ENCODE measurements around the gene TBX5.

TBX5 gene

DNA sequence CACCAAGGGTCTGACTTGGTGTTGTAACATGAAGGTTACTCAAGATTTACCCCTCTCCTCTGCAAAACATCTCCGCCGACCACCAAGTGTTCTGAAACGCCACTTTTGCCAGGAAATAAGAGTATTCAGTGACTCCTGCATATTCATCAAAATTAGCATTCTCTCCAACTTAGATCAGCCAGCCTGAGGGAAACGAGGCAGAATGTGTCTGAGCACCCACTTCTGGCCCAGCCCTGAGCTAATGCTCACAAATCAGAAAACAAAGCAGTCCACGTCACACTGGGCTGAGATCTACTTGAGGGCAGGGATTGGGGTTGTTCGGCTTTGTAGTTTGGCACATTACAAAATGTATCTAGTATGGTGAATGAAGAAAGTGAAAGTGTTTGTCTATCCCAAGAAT is 64.3 kb downstream of the TBX5 start:
- Histone ChIP-seq H2AFZ (ENCODE audit: low read length, unreplicated experiment) (no peak overlapping the region), H3K4me3 (ENCODE audit: low read depth, low read length) (no peak overlapping the region), H3K79me2 (ENCODE audit: control insufficient read depth, insufficient read depth, low read length, unreplicated experiment) (no peaks in the 10 kb centered on the region), H3K27me3 (ENCODE audit: insufficient read depth, low read length) (no peaks in the 10 kb centered on the region), H3K27ac (ENCODE audit: low read depth, low read length) (no peak overlapping the region), H3K36me3 (ENCODE audit: insufficient read depth, low read length) (no peaks in the 10 kb centered on the region), H3K4me1 (ENCODE audit: control insufficient read depth, insufficient read depth, low read length, unreplicated experiment) (no peaks in the 10 kb centered on the region)

DNA sequence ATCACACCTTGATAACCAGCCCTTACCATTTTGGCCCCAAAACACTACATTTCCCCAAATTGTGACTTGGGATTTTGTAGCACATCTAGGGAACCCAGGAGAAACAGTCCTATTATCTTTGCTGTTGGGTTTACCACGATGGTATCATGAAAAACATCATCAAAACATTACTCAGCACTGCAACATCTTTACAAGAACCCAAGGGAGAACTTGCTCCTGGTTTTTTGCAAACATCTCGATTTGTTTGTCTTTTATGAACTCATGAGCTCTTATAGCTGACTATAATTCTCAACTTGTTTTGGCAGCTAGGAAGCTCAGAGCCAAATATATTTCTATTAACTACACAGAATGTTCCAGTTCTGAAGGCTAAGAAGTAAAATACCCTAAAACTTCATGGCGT is 65.7 kb downstream of the TBX5 start:
- Histone ChIP-seq H3K4me1 (ENCODE audit: control insufficient read depth, insufficient read depth, low read length, unreplicated experiment) (no peaks in the 10 kb centered on the region), H3K36me3 (ENCODE audit: insufficient read depth, low read length) (no peaks in the 10 kb centered on the region)

DNA sequence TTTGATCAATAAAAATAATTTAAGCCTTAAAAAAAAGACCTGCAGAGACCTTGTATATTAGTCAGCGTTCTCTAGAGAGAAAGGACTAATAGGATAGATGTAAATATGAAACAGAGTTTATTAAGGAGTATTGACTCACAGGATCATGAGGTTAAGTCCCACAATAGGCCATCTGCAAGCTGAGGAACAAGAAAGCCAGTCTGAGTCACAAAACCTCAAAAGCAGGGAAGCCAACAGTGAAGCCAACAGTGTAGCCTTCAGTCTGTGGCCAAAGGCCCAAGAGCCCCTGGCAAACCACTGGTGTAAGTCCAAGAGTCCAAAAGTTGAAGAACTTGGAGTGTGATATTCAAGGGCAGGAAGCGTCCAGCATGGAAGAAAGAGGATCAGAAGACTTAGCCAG is 66.3 kb downstream of the TBX5 start:
- H2AFZ ChIP-seq (ENCODE audit: low read length, unreplicated experiment) = no peak overlapping the region
- no peaks in the 10 kb centered on the region for H3K27me3 ChIP-seq (ENCODE audit: insufficient read depth, low read length)
- H3K4me3 ChIP-seq (ENCODE audit: low read depth, low read length) = no peak overlapping the region
- H3K79me2 ChIP-seq (ENCODE audit: control insufficient read depth, insufficient read depth, low read length, unreplicated experiment) = no peaks in the 10 kb centered on the region
- no peak overlapping the region for H3K27ac ChIP-seq (ENCODE audit: low read depth, low read length)
- H3K4me1 ChIP-seq (ENCODE audit: control insufficient read depth, insufficient read depth, low read length, unreplicated experiment) = no peaks in the 10 kb centered on the region
- no peaks in the 10 kb centered on the region for H3K36me3 ChIP-seq (ENCODE audit: insufficient read depth, low read length)

More for the DNA sequence above, 65.7 kb downstream of the TBX5 start:
- H3K27me3 ChIP-seq (ENCODE audit: insufficient read depth, low read length) = no peaks in the 10 kb centered on the region
- H3K79me2 ChIP-seq (ENCODE audit: control insufficient read depth, insufficient read depth, low read length, unreplicated experiment) = no peaks in the 10 kb centered on the region
- H3K27ac ChIP-seq (ENCODE audit: low read depth, low read length) = no peak overlapping the region
- H3K4me3 ChIP-seq (ENCODE audit: low read depth, low read length) = no peak overlapping the region
- no peak overlapping the region for H2AFZ ChIP-seq (ENCODE audit: low read length, unreplicated experiment)

DNA sequence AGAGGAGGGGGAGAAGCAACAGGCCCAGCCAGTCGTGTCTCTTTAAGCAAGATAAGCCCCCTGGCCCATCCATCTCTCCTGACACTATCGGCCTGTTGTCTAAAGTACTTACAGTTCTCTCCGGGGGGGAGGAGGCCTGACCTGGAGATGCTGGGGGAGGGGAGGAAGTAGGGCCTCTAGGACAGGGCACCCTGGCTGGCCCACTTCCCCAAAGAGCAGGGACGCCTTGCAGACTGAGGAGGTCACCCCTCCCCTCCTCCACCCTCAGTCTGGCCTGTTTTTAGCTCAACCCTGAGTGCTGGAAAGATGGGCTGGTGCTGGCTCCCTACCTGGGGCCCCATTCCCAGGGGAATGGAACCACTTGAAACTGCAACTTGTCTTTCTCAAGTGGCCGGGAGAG is 70.3 kb downstream of the TBX5 start:
- Histone ChIP-seq H3K27ac (ENCODE audit: low read depth, low read length) (no peak overlapping the region), H3K27me3 (ENCODE audit: insufficient read depth, low read length) (no peaks in the 10 kb centered on the region), H3K4me1 (ENCODE audit: control insufficient read depth, insufficient read depth, low read length, unreplicated experiment) (no peaks in the 10 kb centered on the region), H3K36me3 (ENCODE audit: insufficient read depth, low read length) (no peaks in the 10 kb centered on the region), H2AFZ (ENCODE audit: low read length, unreplicated experiment) (no peak overlapping the region), H3K79me2 (ENCODE audit: control insufficient read depth, insufficient read depth, low read length, unreplicated experiment) (no peaks in the 10 kb centered on the region), H3K4me3 (ENCODE audit: low read depth, low read length) (no peak overlapping the region)

DNA sequence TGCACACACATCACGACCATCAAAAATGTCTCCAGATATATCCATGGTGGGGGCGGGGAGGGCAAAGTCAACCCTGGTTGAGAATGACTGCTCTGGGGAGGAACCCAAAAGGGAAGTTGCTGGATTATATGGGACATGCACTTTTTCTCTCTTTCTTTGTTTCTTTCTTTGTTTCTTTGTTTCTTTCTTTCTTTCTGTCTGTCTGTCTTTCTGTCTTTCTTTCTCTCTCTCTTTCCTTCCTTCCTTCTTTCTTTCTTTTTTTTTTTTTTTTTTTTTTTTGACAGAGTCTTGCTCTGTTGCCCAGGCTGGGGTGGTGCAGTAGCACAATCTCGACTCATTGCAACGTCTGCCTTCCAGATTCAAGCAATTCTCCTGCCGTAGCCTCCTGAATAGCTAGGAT is 71.5 kb downstream of the TBX5 start:
- Histone ChIP-seq H3K27ac (ENCODE audit: low read depth, low read length) (no peak overlapping the region), H3K4me1 (ENCODE audit: control insufficient read depth, insufficient read depth, low read length, unreplicated experiment) (no peaks in the 10 kb centered on the region), H3K4me3 (ENCODE audit: low read depth, low read length) (no peak overlapping the region), H2AFZ (ENCODE audit: low read length, unreplicated experiment) (no peak overlapping the region), H3K27me3 (ENCODE audit: insufficient read depth, low read length) (no peaks in the 10 kb centered on the region), H3K36me3 (ENCODE audit: insufficient read depth, low read length) (no peaks in the 10 kb centered on the region), H3K79me2 (ENCODE audit: control insufficient read depth, insufficient read depth, low read length, unreplicated experiment) (no peaks in the 10 kb centered on the region)

DNA sequence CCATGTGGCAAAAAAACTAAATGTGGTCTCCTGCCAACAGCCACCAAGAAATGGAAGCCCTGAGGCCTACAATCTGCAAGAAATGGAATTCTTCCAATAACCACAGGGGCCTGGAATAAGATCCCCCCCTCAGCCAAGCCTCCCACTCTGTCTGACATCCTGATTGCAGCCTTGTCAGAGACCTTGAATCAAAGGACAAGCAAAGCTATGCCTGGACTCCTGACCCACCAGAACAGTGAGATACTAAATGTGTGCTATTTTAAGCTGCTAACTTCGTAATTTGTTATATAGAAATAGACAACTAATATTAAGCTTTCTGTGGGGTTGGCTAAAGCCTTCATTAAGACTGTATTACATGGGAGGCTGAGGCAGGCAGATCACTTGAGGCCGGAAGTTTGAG is 77.7 kb downstream of the TBX5 start:
- Histone ChIP-seq H3K27me3 (ENCODE audit: insufficient read depth, low read length) (no peaks in the 10 kb centered on the region), H3K4me3 (ENCODE audit: low read depth, low read length) (no peak overlapping the region), H3K36me3 (ENCODE audit: insufficient read depth, low read length) (no peaks in the 10 kb centered on the region), H3K4me1 (ENCODE audit: control insufficient read depth, insufficient read depth, low read length, unreplicated experiment) (no peaks in the 10 kb centered on the region), H3K27ac (ENCODE audit: low read depth, low read length) (no peak overlapping the region), H3K79me2 (ENCODE audit: control insufficient read depth, insufficient read depth, low read length, unreplicated experiment) (no peaks in the 10 kb centered on the region), H2AFZ (ENCODE audit: low read length, unreplicated experiment) (no peak overlapping the region)

DNA sequence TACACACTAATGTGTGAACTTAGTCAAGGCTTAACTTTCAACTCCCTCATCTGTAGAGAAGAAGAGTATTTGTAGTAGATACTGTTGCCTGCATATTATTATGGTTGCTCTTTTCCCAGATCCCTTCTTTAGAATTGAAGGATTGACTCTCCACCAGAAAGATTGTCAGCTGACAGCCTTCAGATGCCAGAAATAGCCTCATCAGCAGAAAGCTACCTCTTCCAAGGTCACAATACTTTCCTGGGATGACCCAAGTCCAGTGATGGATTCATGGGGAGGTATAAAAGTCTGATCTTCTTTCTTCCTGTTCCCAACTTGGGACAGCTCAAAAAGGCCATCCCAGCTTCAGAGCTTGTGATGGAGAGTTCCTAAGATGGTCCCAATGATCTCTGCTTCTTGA is 78.2 kb downstream of the TBX5 start:
- Histone ChIP-seq H3K4me1 (ENCODE audit: control insufficient read depth, insufficient read depth, low read length, unreplicated experiment) (no peaks in the 10 kb centered on the region), H2AFZ (ENCODE audit: low read length, unreplicated experiment) (no peak overlapping the region), H3K79me2 (ENCODE audit: control insufficient read depth, insufficient read depth, low read length, unreplicated experiment) (no peaks in the 10 kb centered on the region), H3K27me3 (ENCODE audit: insufficient read depth, low read length) (no peaks in the 10 kb centered on the region), H3K27ac (ENCODE audit: low read depth, low read length) (no peak overlapping the region), H3K36me3 (ENCODE audit: insufficient read depth, low read length) (no peaks in the 10 kb centered on the region), H3K4me3 (ENCODE audit: low read depth, low read length) (no peak overlapping the region)

DNA sequence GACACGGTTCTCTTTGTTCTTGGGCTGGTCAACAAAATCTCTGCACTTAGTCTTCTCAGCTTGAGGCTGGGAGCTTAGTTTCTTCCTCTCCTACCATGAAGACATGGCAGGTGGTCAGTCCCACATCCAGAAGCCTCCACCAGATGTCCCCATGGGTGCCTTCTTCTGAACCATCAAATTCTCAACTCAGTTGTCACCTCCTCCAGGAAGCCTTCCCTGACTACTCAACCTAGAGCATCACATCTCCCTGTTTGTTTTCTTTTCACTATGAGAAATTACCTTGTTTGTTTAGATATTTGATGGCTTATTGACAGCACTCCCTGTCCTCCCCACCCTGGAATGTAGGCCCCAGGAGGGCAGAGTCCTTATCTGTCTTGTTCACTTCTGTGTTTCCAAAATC is 84.4 kb downstream of the TBX5 start:
- H3K36me3 ChIP-seq (ENCODE audit: insufficient read depth, low read length) = no peaks in the 10 kb centered on the region
- H3K4me3 ChIP-seq (ENCODE audit: low read depth, low read length) = no peak overlapping the region
- H3K27me3 ChIP-seq (ENCODE audit: insufficient read depth, low read length) = no peaks in the 10 kb centered on the region
- H3K4me1 ChIP-seq (ENCODE audit: control insufficient read depth, insufficient read depth, low read length, unreplicated experiment) = no peaks in the 10 kb centered on the region
- H2AFZ ChIP-seq (ENCODE audit: low read length, unreplicated experiment) = no peak overlapping the region
- no peak overlapping the region for H3K27ac ChIP-seq (ENCODE audit: low read depth, low read length)
- no peaks in the 10 kb centered on the region for H3K79me2 ChIP-seq (ENCODE audit: control insufficient read depth, insufficient read depth, low read length, unreplicated experiment)

DNA sequence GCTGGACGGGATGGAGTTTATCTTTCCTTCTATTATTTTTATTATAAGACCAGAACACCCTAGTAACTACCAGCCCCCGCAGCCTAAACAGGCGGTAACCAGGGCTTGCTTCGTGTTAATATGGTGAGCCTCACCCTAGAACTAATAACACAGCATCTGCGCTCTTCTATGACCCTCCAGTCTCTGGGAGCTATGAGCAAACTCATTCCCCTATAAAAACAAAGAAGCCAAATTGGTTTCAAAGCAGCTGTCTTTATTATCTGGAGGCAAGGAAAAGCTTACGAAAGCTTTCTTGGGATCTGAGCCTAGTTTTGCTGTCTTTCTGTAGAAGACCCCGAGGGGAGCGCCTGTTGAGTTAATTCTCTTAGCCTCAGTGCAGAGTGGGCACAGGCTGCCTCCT is 85.0 kb downstream of the TBX5 start:
- H3K27me3 ChIP-seq (ENCODE audit: insufficient read depth, low read length) = no peaks in the 10 kb centered on the region
- no peak overlapping the region for H2AFZ ChIP-seq (ENCODE audit: low read length, unreplicated experiment)
- no peak overlapping the region for H3K27ac ChIP-seq (ENCODE audit: low read depth, low read length)
- H3K79me2 ChIP-seq (ENCODE audit: control insufficient read depth, insufficient read depth, low read length, unreplicated experiment) = no peaks in the 10 kb centered on the region
- H3K4me1 ChIP-seq (ENCODE audit: control insufficient read depth, insufficient read depth, low read length, unreplicated experiment) = no peaks in the 10 kb centered on the region
- H3K36me3 ChIP-seq (ENCODE audit: insufficient read depth, low read length) = no peaks in the 10 kb centered on the region
- H3K4me3 ChIP-seq (ENCODE audit: low read depth, low read length) = no peak overlapping the region

DNA sequence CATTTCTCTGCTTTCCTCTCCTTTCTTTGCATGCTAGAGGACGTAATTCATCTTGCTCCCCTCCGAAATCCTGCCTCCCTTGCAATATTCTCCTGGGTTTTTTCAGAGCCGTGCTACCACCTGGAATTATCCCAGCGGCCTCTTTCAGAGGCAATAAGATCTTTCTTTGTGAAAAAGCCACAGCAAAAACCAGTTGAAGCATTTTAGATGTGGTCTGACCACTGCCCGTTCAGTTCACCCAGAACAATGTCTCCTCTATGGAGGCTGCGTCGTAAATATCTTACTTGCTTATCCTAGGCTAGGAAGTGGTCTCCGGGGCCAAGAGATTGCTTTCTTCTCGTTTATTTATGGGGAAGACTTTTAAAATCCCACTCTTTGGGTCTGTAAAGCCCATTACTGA is 85.8 kb downstream of the TBX5 start:
- Histone ChIP-seq H2AFZ (ENCODE audit: low read length, unreplicated experiment) (no peak overlapping the region), H3K4me1 (ENCODE audit: control insufficient read depth, insufficient read depth, low read length, unreplicated experiment) (no peaks in the 10 kb centered on the region), H3K27me3 (ENCODE audit: insufficient read depth, low read length) (no peaks in the 10 kb centered on the region), H3K4me3 (ENCODE audit: low read depth, low read length) (no peak overlapping the region), H3K36me3 (ENCODE audit: insufficient read depth, low read length) (no peaks in the 10 kb centered on the region), H3K79me2 (ENCODE audit: control insufficient read depth, insufficient read depth, low read length, unreplicated experiment) (no peaks in the 10 kb centered on the region), H3K27ac (ENCODE audit: low read depth, low read length) (no peak overlapping the region)

DNA sequence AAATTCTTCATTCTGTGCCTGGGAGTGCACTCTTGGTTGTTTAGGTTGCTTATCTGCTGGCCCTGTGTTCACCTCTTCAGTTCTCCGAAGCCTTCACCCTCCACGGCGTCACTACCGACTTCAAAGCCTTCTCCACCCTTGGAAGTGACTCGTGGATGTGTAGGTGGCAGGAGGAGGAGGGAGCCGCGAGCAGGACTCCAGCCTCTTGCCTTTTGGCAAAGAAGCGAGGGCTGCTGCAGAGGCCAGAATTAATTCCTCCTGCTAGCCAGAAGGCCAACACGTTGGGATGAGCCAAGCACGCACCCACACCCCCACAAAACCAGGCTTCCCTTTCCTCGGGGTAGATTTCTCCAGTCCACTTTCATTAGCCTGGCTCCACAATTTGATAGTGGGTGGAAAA is 86.5 kb downstream of the TBX5 start:
- H2AFZ ChIP-seq (ENCODE audit: low read length, unreplicated experiment) = no peak overlapping the region

DNA sequence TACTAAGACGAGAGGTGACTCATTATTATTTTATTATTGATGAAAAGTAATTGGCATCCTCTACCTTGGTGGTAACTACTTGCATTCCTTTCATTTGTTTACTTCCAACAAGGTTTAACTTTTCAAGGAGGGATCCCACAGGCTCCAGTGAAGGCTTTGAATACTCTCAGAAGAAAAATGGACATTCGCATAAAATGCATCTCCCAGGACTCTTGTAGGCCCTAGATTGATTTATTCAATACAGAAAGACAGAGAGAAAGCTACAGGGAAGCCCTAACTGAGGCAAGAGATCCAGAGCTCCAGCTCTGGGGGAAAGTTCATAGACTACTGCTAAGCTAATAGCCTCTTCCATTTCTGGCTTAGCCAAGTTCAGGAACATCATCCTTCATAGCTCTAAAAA is 87.0 kb downstream of the TBX5 start:
- Histone ChIP-seq H3K27me3 (ENCODE audit: insufficient read depth, low read length) (no peaks in the 10 kb centered on the region), H3K4me1 (ENCODE audit: control insufficient read depth, insufficient read depth, low read length, unreplicated experiment) (no peaks in the 10 kb centered on the region), H3K79me2 (ENCODE audit: control insufficient read depth, insufficient read depth, low read length, unreplicated experiment) (no peaks in the 10 kb centered on the region), H3K27ac (ENCODE audit: low read depth, low read length) (no peak overlapping the region), H3K36me3 (ENCODE audit: insufficient read depth, low read length) (no peaks in the 10 kb centered on the region), H2AFZ (ENCODE audit: low read length, unreplicated experiment) (no peak overlapping the region), H3K4me3 (ENCODE audit: low read depth, low read length) (no peak overlapping the region)

More for the DNA sequence above, 86.5 kb downstream of the TBX5 start:
- Histone ChIP-seq H3K27ac (ENCODE audit: low read depth, low read length) (no peak overlapping the region), H3K4me3 (ENCODE audit: low read depth, low read length) (no peak overlapping the region), H3K36me3 (ENCODE audit: insufficient read depth, low read length) (no peaks in the 10 kb centered on the region), H3K79me2 (ENCODE audit: control insufficient read depth, insufficient read depth, low read length, unreplicated experiment) (no peaks in the 10 kb centered on the region), H3K27me3 (ENCODE audit: insufficient read depth, low read length) (no peaks in the 10 kb centered on the region), H3K4me1 (ENCODE audit: control insufficient read depth, insufficient read depth, low read length, unreplicated experiment) (no peaks in the 10 kb centered on the region)

Measured in ACC112 (cell line).